Measurements from ENCODE around the gene TRIL.

TRIL gene

GRCh38 chr7:28958235-28958979, at the start of gene TRIL:
TRIL (minus strand) TSS chr7:28958330; CDS start chr7:28958046, 284 bp downstream.
- no peak for DNase-seq

GRCh38 chr7:29007127-29007526, 49.0 kb upstream of the TRIL start:
- no peak for DNase-seq

- DNase-seq: no peak
Observed at GRCh38 chr7:29005829-29006228, 47.7 kb upstream of the TRIL start.

- DNase-seq: no peak
Observed at GRCh38 chr7:29005406-29005805, 47.3 kb upstream of the TRIL start.

- DNase-seq: no peak
Observed at GRCh38 chr7:29003703-29004102, 45.6 kb upstream of the TRIL start.

GRCh38 chr7:29000717-29001076, 42.6 kb upstream of the TRIL start:
- no peak for DNase-seq

GRCh38 chr7:28999895-29000716, 42.0 kb upstream of the TRIL start:
- DNase-seq: no peak

- no peak for DNase-seq
Observed at GRCh38 chr7:28999427-28999826, 41.3 kb upstream of the TRIL start.

GRCh38 chr7:28998105-28998504, 40.0 kb upstream of the TRIL start:
- no peak for DNase-seq

GRCh38 chr7:28996836-28997235, 38.7 kb upstream of the TRIL start:
- no peak for DNase-seq

GRCh38 chr7:28993371-28993770, 35.2 kb upstream of the TRIL start:
- DNase-seq: no peak

- no peak for DNase-seq
Observed at GRCh38 chr7:28992798-28993197, 34.7 kb upstream of the TRIL start.

- no peak for DNase-seq
Observed at GRCh38 chr7:28990200-28990960, 32.2 kb upstream of the TRIL start.

GRCh38 chr7:28989211-28989980, 31.3 kb upstream of the TRIL start:
- no peak for DNase-seq

GRCh38 chr7:28988810-28989209, 30.7 kb upstream of the TRIL start:
- no peak for DNase-seq

- no peak for DNase-seq
Observed at GRCh38 chr7:28988091-28988490, 30.0 kb upstream of the TRIL start.

- no peak for DNase-seq
Observed at GRCh38 chr7:28986765-28987110, 28.6 kb upstream of the TRIL start.

GRCh38 chr7:28986028-28986764, 28.1 kb upstream of the TRIL start:
- no peak for DNase-seq

- DNase-seq: no peak
Observed at GRCh38 chr7:28984631-28985030, 26.5 kb upstream of the TRIL start.

GRCh38 chr7:28984217-28984616, 26.1 kb upstream of the TRIL start:
- DNase-seq: no peak

GRCh38 chr7:28983396-28984190, 25.5 kb upstream of the TRIL start:
- DNase-seq: no peak

- DNase-seq: no peak
Observed at GRCh38 chr7:28981161-28981465, 23.0 kb upstream of the TRIL start.

All from stimulated activated naive CD4-positive, alpha-beta T cell (primary cell).